GM12872 (cell line): Measurements from ENCODE around the gene ZDHHC19.

Experiments used
- CTCF ChIP-seq: IDR thresholded peaks from 3 replicates; pipeline ENCODE4 v1.5.1; 2011; ENCODE audit warnings: low read depth, mild to moderate bottlenecking, low read length, moderate library complexity; ENCODE audit not compliant: insufficient read depth

ZDHHC19 gene

DNA sequence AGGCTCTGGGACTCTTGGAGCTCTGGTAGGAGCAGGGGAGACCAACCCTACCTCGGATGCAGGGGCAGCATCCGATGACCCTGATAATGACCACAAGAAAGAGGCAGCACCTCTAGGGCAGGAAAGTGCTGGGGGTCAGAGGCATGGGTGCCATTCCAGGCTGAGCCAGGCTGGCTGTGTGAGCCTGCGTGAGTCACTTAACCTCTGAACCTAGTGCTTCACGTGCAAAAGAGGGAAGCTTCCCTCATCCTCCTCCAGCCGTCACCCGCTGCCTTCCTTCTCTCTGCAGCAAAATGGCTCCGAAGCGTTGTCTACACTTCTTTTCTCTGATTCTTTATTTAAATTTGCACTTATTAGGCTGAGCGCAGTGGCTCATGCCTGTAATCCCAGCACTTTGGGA lies 35.5 kb downstream of the ZDHHC19 start:
- no peak for TF ChIP-seq CTCF

GRCh38 chr3:196175116-196175625 lies 36.0 kb downstream of the ZDHHC19 start:
- TF ChIP-seq CTCF: no peak

- TF ChIP-seq CTCF: no peak
These were observed 36.5 kb downstream of the ZDHHC19 start for GRCh38 chr3:196174652-196175051.

GRCh38 chr3:196169836-196170240 lies 41.4 kb downstream of the ZDHHC19 start:
- no peak for TF ChIP-seq CTCF

DNA sequence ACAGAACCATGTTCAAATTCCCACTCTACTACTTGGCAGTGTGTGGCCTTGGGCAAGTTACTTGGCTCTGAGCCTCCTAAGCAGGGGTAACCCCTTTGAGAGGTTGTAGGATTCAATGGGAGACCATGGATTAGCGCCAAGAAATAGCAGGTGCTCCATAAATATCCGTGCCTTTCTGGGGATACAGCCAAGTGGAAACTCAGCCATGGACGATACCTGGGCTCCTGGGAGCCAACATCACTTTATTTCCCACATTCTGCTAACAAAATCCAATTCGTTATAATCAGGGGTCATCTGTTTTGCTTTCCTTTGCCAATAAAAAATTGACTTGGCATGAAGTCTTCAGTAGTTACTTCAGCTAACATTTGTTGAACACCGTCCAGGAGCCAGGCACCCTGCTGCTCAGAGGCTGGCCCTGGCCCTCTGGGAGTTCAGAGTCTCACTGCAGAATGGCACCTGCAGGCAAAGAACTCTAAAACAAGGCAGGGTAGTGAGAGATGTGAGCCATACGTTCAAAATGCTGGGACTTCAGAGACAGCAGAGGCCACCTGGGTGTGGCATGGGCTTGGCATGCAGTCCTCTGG lies 42.3 kb downstream of the ZDHHC19 start:
- TF ChIP-seq CTCF: no peak

DNA sequence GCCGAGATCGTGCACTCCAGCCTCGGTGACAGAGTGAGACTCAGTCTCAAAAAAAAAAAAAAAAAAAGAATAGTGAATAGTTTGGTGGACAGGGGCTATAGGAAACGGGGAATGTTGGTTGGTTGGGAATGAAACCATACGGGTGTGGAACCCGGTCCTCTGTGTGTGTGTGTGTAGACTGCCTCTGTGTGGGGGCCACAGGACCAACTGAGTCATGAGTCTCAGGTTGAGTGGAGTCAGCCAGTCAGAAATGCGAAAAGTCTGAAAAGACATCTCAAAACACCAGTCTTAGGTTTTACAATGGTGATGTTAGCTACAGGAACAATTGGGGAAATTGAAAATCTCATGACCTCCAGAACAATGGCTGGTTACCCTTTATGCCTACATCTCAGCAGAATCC lies 44.5 kb downstream of the ZDHHC19 start:
- no peak for TF ChIP-seq CTCF

DNA sequence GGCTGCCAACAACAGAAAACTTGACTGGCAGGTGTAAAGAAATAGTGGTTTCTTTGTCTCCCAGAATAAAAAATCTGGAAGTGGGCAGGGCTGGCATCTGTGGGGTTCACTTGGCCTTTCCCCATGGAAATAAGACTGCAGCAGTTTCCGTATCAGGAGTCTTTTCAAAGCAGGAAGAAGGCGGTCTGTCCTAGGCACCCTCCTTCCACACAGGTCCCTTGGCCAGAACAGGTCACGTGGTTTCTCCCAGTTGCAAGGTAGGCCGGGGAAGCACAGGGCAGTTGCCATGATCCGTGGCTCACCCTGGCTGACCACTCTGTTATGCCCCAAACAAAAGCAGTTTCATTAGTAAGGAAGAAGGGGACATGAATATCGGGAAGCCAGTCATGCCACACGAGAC lies 45.4 kb downstream of the ZDHHC19 start:
- TF ChIP-seq CTCF: no peak
